NCI-H1694 (cell line): ENCODE data around the gene ZNF674.
"Not testable (repeated sequence)": the region's sequence is repeated elsewhere in the genome, so short reads cannot be mapped to it uniquely, and the experiment has no call there.

ENCODE experiments used
- DNase-seq: peaks from one replicate; lab custom pipeline; 2025; lab: John Stamatoyannopoulos, UW

ZNF674 gene

DNA sequence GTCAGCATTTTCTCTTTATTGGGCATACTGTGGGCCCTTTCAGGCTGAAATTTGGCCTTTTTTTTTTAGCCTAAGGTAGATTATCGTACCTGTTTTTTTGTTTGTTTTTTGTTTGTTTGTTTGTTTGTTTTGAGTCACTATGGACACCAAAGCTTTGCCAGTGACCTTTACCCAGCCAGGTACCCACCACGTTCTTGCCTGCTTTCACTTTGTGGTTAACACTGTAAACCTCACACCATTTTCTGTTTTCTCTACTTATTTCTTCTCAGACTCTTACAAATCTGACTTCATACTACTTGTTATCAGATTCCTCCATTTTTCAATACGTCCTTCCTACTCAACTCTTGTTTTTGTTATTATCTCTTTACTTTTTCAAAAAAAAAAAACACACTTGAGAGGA is 81.5 kb downstream of the ZNF674 start:
- DNase-seq: no peak

DNA sequence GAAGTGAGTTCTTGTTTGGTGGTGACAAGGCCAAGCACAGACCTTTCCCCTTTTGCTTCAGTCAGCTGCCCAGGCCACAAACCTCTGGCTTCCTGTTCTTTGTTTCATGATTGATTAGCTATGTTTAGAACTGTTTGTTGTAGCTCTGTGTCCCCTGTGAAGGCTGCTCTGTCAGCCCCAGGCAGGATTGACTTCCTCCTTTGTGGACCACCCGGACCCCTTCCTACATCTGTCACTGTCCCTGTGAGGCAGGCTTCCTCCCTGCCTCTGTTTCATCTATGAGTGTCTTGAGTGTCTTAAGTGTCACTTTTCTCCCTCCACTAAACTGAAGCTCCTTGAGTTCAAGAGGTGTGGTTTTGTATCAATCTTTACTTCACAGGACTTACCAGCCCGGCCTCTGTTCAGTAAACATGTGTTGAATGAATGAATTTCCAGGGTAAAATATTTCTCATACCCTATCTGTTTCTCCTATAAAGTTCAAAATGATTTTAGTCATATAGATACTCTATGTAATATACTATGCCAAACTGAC is 83.5 kb downstream of the ZNF674 start:
- no peak for DNase-seq

GRCh38 chrX:46460801-46461659 is 84.2 kb downstream of the ZNF674 start:
- DNase-seq: not testable (repeated sequence)

DNA sequence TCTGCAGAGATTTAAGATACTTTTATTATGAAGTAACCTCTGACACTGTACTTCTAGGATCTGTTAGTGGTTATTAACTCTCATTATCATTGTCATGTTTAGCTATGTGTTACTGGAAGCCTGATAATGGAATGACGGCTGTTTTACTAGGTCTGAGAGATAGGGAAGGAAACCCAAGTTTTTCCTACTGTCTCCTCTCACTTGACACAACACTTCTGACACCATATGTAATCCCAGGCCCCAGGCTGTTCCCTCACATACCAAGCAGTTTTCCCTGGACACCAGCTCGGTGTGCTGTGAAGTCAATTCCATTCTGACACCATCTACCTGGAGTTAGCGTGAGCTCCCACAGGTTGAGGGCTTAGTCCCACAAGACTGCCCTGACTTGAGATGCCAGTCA is 85.6 kb downstream of the ZNF674 start:
- DNase-seq: no peak

DNA sequence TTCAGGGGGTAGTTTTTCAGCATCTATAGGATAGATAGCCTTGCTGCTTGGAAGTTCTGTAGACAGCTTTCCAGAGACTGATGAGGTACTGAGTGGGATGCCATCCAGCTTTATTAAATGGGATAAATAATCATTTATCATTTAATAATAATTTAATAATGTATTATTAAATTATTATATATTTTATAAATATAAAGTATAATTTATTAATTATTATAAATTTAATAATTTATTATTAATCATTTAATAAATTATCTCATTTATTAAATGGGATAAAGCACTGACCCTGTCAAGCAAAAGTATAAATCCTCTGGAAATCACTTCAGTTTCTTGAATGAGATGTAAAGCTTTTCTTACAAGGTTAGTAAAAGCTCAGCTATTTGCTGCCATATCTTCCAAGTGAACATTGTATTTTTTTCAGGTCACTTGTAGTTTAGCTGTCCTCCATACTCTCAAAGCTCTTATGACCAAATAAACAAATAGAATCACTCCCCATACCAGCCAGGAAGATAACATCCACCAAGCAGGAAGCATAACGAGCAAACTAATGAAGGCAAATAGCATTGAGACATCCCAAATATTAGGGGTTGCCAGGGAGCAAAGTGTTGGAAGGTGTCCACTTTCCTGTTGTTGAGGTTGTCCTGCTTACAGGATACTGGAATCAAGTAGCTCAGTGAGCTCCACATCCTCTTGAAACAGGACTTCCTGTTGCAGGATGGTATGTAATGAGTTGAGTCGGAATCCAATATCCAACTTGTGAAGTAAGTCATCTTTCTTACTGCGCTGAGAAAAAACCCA is 88.9 kb downstream of the ZNF674 start:
- no peak for DNase-seq
